HTERT RPE-1 (cell line): ENCODE measurements around the gene DOK7.

ENCODE experiments used
- in situ Hi-C: fragments of 300-500 bp; cut with MboI; formaldehyde crosslinking; loops from 4 replicates; pipeline ENCODE4 v1.14.3; 2020; ENCODE audit warnings: low sequenced_read_pairs

DOK7 gene, protein sequence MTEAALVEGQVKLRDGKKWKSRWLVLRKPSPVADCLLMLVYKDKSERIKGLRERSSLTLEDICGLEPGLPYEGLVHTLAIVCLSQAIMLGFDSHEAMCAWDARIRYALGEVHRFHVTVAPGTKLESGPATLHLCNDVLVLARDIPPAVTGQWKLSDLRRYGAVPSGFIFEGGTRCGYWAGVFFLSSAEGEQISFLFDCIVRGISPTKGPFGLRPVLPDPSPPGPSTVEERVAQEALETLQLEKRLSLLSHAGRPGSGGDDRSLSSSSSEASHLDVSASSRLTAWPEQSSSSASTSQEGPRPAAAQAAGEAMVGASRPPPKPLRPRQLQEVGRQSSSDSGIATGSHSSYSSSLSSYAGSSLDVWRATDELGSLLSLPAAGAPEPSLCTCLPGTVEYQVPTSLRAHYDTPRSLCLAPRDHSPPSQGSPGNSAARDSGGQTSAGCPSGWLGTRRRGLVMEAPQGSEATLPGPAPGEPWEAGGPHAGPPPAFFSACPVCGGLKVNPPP

DNA sequence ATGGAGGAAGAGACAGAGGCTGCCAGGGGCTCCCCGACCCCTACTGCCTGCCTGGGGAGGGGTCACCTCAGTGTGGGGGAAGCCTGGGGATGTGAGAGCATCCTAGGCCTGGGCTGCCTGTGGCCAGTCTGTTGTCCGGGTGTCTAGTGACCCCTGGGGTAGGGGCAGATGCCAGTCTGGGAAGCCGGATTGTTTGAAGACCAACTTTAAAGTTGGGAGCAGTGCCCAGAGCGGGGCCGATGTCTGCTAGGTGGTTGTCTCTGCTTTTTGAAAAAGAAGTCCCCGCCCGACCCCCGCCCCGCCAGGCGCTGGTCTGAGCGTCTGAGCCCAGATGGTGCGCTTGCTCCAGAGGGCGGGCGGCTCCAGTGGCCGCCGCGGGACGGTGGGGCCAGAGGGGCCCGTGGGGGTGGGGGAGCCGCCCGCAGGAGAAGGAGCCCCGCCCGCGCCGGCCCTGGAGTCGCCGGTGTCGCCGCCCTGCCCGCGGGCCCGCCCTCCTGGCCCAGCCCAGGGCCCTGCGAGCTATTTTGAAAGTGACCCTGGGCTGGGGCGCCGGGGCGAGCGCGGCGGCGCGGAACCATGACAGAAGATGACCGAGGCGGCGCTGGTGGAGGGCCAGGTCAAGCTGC is at the start of gene DOK7:
DOK7 (plus strand) TSS at position 517 of the 626 bp plus-strand sequence; CDS start at position 587, 70 bp downstream.
- in situ Hi-C loops: no loop called here

DNA sequence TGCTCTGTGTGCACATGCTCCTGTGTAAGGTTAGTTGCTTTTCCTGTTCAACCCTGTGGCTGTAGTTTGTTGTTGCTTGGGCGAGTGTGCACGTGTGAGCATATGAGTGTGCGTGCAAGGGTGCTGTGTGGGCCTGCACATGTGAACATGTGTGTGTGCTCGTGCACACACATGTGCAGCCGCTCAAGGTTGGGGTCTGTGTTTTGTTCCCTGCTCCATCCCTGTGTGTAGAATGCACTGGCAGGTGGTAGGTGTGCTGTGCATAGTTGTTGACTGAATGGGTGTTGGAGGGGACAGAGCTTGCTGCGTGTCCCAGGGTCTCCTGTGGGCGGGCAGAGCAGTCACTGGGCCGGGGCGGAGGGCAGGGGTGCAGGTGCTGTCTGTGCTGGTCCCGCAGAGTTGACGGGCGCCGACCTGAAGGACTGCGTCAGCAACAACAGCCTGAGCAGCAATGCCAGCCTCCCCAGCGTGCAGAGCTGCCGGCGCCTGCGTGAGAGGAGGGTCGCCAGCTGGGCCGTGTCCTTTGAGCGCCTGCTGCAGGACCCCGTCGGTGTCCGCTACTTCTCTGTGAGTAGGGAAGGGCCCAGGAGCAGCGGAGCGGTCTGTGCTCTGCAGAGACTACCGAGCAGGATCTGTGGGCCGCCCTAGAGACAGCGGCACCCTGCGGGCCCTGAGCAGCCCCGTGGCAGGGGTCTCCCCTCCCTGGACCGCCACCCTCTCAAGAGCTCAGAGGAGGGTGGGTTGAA is 49.3 kb upstream of the DOK7 start:
- in situ Hi-C loops: no loop called here

DNA sequence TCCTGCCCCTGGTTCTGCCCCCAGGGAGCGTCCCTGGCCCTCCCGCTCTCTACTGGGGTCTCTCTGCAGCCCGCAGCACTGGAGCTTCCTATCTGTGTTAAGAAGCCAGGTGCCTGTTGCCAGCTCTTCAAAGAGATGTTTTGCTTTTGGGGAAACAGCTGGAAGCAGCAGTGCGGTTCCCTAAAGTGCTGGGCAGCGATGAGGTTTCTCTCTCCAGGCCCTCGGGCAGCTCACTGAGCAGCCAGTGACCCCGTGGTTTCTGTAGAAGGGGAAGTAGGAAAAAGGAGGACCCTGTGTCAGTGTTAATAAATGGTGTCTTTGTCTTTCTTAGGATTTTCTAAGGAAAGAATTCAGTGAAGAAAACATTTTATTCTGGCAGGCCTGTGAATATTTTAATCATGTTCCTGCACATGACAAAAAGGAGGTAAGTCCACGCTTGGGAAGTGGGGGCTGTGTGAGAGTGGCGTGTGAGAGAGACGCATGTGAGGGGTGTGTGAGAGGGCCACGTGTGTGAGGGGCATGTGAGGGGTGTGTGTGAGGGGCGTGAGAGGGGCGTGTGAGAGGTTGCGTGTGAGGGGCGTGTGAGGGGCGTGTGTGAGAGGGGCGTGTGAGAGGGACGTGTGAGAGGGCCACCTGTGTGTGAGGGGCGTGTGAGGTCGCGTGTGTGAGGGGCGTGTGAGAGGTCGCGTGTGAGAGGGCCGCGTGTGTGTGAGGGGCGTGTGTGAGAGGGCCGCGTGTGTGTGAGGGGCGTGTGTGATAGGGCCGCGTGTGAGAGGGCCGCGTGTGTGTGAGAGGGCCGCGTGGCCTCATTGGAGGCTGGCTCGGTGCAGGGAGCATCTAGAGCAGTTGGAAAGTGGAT is 48.5 kb upstream of the DOK7 start:
- in situ Hi-C loops: no loop called here

DNA sequence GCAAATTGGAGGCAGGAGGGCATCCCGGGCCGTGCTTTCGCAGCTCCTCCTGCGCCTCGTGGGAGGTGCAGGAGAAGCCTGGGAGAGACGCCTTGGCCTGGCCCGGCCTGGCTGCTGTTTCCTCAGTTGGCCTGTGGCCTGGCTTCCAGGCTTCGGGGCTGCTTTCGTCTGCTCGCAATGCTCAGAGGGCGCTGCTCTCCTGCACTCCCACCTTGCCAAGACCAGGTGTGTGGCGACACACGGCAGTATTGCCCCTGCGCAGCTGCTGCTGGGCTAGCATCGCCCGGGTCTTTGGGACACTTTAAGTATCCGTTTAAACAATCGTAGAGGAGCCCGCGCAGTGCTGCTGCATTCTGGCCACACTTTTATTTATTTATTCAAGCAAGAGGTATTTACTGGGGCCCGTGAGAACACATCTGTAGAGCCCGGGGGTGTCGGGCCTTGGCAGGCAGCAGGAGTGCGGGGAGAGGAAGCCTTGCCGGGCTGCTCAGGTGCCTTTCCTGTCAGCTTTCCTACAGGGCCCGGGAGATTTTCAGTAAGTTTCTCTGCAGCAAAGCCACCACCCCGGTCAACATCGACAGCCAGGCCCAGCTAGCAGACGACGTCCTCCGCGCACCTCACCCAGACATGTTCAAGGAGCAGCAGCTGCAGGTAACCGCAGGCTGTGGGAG is 47.5 kb upstream of the DOK7 start:
- in situ Hi-C loops: no loop called here

DNA sequence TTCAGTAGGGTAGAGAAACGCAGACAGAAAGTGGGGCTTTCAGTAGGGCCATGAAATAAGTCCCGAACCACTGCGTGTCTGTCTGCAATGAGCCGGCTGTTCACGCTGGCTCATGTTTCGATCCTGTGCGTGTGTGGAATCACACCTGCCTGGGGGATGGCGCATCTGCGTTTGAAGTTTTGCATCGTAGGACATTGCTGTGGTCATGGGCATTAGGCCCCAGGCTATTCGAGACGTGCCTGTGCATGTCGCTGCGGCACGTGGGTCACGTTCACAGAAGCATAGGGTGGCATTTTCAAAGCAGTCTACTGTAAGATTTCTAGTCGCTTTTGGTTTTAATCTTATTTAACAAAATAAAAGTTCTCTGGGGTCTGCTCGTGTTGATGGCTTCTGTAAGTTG is 46.8 kb upstream of the DOK7 start:
- in situ Hi-C loops: no loop called here

DNA sequence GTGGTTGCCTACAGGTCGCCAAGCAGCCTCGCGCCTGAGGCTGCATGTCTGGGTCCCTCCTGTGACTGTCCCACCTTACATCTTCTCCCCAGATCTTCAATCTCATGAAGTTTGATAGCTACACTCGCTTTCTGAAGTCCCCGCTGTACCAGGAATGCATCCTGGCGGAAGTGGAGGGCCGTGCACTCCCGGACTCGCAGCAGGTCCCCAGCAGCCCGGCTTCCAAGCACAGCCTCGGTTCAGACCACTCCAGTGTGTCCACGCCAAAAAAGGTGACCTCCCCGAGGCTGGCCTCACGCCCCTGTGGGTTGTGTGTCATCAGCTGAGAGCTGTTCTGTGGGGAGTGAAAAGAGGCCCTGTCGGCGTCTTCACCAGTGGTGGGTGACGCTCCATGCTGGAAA is 46.3 kb upstream of the DOK7 start:
- in situ Hi-C loops: no loop called here

DNA sequence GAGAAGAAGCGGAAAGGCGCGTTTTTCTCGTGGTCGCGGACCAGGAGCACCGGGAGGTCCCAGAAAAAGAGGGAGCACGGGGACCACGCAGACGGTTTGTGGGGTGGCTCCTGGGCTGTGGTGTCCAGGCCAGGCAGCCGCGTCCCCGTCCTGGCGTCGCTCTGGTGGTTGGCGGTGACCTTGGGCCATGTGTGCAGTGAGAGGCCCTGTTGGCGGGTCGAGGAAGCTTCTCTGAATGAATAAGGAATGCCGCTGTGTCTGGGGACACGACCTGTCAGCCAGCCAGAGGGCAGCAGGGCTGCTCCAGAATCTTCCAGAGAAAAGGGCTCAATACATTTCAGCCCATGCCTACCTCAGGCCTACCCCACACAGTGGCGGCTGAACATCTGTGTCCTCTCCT is 45.7 kb upstream of the DOK7 start:
- in situ Hi-C loops: no loop called here

DNA sequence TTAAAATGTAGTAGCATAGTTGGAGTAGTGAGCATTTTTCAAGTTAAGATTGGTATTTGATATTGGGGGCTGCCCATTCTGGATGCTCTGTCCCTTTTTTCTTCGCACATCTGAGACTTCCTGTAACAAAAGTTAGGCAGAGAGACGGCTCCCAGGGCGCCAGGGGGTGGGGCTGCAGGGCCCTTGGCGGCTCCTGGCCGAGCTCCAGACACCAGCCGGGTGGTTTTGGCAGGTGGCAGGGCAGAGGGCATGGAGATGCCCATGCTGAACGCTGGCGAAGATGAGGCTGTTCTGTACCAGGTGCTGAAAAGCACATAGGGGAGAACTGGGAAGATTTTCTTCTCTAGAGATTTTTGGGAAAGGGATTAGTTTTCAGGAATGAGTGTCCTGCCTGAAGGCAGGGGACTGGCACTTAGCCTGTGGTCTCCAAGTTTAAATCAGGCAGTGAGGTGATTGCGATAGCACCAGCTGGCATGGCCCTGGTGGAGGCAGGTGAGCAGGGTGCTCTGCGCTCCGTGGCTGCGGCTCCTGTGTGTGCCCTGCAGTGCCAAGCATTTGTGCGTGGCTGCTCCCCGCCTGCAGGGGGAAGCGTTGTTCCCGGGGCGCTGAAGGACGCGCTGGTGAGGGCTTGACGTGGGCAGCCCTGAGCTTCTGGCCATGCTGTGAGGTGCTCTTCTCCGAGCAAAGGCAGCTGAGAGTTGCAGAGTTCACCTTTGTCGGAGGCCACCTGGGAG is 44.9 kb upstream of the DOK7 start:
- in situ Hi-C loops: no loop called here

DNA sequence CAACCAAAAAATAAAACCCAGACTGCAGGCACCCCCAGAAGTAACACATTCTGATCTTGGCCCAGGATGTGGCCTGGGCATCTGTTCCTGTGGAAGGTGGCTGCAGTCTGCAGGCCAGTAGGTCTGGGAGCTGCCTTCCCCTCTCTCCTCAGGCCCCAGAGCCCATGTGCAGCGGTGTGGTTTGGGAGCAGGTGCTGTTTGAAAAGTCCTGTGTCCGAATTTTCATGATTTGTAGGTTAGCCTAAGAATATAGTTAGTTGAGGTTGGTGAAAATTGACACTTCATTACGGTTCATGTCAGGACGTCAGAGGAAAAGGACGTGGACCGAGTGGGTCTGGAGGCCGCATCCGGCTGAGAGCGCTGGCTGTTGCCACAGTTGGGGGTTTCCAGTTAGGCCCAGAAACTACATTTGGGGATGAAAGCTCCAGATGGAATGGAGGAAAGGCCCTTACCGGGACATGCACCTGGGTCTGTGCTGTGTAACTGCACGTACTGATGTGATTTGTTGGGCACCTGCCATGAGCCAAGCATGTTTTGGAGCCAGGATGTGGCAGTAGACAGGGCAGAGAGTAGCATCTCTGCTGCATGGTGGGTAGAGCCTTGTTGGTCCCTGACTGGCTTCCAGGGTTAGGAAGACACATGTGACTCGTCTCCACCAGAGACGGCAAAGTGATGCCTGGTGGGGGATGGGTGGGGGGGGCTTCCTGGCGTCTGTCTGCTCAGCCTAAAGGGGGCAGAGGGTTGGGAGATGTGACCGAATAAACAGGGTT is 43.1 kb upstream of the DOK7 start:
- in situ Hi-C loops: no loop called here

DNA sequence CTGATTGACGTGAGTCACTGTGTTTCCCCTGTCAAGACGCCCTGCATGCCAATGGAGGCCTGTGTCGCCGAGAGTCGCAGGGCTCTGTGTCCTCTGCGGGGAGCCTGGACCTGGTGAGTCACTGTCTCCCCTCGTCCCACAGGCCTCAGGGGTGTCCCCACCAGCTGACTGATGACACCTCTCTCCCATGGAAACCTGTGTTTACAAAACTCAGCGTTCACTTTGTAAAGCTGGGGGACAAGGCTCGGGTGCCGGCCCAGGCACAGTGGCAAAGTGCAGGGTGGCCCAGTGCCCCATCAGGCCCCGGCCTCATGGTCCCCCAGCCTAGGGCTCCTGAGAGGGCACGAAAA is 42.5 kb upstream of the DOK7 start:
- in situ Hi-C loops: no loop called here

DNA sequence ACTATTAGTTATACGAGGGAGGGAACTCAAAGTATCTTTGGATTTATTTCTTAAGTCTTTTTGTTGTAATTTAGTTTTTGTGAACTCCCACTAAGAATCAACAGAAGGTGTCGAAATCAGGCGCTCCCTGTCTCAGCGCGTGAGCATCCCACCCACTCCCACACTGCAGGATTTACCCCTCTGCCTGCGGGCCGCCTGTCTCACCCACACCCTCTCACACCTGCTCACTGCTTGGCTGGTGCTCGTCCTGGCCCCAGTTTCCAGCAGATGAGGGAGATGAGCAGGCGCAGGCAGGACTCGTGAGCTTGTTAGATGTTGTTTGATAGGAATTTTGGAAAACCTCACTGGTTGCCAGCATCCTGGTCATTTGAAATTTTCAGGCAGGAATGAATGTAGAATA is 42.1 kb upstream of the DOK7 start:
- in situ Hi-C loops: no loop called here

DNA sequence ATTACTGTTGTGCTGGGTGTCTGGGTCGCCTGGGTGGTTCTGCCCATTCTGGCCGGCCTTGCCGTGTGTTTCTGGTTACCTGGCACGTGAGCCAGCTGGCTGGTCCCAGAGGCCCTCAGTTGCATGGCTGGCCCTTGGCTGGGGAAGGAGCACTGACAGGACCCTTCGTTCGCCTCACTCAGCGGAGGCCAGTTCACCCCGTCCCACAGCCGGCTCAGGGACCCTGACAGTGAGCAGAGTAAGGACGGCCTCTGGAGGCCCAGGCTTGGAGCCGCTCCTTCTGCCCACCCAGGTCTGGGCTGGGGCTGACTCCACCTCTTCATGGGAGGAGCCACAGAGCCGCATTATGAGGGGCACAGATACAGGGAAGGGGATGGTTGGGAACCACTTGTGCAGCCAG is 41.6 kb upstream of the DOK7 start:
- in situ Hi-C loops: no loop called here

DNA sequence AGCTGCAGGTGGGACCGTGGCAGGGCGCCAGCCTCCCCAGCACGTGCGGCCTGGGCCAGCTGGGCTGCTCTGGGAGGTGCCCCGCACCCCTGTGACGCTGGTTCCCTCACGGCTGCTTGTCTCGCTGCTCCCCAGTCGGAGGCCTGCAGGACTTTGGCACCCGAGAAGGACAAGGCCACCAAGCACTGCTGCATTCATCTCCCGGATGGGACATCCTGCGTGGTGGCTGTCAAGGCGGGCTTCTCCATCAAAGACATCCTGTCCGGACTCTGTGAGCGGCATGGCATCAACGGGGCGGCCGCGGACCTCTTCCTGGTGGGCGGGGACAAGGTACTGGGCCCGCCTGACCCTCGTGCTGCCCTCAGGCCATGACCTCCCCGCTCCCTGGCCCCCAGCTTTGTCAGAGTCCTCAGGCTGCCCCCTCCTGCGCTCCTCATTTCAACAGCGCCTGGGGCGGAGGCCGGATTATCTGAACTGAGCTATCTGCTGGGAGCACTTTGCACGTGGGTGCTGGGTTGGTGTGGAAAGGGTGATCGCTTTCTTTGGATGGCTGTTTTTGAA is 40.8 kb upstream of the DOK7 start:
- in situ Hi-C loops: no loop called here

DNA sequence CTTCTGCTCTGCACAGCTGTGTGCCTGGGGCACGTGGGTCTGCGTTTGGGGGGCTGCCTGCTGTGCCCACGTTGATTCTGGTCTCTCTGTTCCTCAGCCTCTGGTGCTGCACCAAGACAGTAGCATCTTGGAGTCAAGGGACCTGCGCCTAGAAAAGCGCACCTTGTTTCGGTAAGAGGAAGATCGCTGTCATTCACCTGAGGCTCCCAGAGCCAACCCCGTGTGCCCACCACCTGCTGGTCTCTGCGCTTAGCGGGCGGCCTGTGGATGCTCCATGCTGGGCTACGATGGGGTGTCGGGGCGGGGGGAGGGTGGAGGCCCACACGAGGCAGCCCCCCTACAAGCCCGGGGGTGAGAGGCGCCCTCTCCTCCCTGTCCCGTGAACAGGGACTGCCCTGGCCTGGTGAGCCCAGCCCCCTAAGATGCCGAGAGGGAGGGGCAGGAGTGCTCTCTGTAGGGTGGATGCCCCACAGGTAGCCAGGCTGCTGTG is 40.3 kb upstream of the DOK7 start:
- in situ Hi-C loops: no loop called here

DNA sequence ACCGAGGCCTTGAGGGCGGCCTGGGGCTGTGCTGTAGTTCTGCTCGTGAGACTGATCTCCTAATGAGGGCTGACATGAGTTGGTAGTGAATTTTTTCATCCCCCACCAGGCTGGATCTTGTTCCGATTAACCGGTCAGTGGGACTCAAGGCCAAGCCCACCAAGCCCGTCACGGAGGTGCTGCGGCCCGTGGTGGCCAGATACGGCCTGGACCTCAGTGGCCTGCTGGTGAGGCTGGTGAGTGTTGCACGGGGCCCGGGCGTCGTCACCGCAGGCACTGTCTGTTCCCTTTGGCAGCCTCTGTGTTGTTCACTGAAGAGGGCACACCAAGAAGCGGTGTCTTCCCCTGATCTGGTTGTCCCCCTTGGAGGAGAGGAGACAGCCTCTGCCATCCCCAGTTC is 39.7 kb upstream of the DOK7 start:
- in situ Hi-C loops: no loop called here

DNA sequence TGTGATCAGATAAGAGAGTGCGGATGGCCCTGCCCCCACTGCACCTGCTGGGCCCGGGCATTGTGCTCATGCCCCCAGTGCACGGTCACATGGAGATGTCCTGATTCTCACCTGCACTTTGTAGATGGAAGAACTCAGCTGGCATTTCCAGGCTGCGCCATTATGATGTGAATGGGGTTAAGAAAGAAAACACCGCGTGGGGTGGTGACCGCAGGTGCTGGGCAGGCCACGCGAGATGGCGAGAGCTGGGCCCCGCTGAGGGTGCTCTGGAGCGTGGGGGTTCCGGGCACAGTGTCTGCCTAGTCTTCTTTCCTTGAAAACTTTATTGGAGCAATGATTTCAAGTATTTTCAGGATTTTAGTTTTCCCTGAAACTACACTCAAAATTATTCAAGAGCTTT is 39.2 kb upstream of the DOK7 start:
- in situ Hi-C loops: no loop called here

DNA sequence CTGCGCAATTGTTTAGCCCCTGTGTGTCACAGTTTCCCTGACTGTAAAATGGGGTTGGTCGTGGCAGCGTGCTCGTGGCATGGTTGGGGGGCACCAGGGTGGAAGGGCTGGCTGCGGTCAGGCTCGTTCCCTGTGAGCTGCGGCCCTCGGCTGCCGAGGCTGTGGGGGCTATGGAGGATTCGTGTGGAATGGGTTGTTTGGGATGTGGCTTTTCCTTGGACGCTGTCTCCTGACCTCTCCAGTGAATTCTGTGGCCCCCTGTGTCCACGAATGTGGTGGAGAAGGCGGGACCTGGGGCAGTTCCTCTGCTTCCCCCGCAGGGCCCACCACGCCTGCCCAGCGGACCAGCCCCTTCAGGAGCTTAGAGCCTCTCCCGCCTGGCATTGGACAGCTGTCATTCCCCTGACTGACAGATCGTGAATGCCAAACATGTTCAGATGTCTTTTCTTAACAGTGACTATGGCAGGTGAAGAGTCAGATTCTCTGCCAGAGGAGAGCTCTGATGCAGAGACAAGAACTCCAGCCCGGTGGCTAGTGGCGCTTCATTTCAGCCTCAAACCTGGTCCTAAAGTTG is 38.5 kb upstream of the DOK7 start:
- in situ Hi-C loops: no loop called here

DNA sequence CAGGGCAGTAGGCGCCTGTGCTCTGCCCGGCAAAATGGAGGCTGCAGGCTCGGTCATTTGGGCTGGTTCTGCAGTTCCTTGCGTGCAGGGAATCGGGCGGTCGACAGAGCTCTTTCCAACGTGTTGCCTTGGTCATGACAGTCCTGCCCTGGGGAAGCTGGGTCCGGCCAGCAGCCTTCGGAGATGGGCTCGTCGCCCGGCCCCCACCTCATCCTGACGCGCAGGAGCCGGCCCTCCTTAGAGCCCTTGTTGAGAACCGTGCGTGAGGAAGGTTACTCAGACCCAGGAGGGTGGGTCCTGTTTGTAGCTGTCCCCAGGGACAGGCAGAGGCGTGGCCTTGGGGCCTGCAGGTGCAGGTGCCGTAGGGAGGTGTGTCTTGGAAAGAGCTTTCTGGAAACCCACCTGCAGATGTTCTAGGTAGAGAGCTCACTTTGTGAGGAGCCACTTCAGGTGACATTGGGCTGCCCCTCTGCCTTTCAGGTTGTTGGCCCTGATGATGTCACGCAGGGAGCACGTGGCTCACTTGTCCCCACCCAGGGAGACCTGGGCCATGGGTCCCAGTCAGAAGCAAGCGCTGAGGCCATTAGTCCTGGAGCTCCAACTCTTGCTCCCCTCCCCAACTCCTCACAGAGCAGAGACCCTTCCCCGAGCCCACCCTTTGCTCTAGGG is 36.5 kb upstream of the DOK7 start:
- in situ Hi-C loops: no loop called here
